Uterus (tissue), 2 donors: ENCODE data around the gene ADORA2A.

ENCODE experiments used
- CTCF ChIP-seq, 4 experiments: fragments of 200-600 bp in 2 of 4; fragments of 450-650 bp in 2 of 4; sonication (generic) in 2 of 4; IDR thresholded peaks; one replicate each; pipeline ENCODE4 v1.5.1; 2016 to 2019; ENCODE audit warnings: antibody characterized with exemption in 4 of 4, mild to moderate bottlenecking in 2 of 4, moderate library complexity in 1 of 4
- POLR2A ChIP-seq, 2 donors: fragments of 450-650 bp; IDR thresholded peaks; one replicate each; pipeline ENCODE4 v1.6.1; 2016; ENCODE audit warnings: antibody characterized with exemption in 2 of 2, mild to moderate bottlenecking in 1 of 2, moderate library complexity in 1 of 2

- TF ChIP-seq CTCF (IDR thresholded peaks at IDR 0.05) (no peak), POLR2A (IDR thresholded peaks at IDR 0.05) (no peak)
Observed at GRCh38 chr22:24482998-24483397, 55.6 kb downstream of the ADORA2A start.
